HepG2 (cell line): ENCODE data around the gene SZRD1. TPM values are rescaled to one million over a fixed set of nuclear protein-coding genes. Genes with fewer than 3 reads are reported as not detected.

ENCODE experiments used
- ATAC-seq: fragments of 200-7000 bp; cut with Tn5 transposase; 3 replicates; pipeline ENCODE4 v1.9.1; 2020; ENCODE audit warnings: mild to moderate bottlenecking, moderate library complexity
- BruUV-seq: library from RNA; stranded (reverse); fragments of 400-500 nt; replicated peaks from 2 replicates; lab custom pipeline; 2021; lab: Mats Ljungman, UMichigan
- CTCF ChIA-PET: fragments of 300-600 bp; formaldehyde crosslinking; extraction: SDS; loops from one replicate; lab custom pipeline; 2021; ENCODE audit warnings: low total read pairs, inconsistent platforms, low intra/inter-chr PET ratio; lab: Yijun Ruan, JAX
- POLR2A ChIA-PET: fragments of 350-600 bp; sonication (Branson Sonifier 250); formaldehyde crosslinking; loops from one replicate; lab custom pipeline; 2020; ENCODE audit warnings: antibody characterized with exemption, inconsistent platforms; lab: Yijun Ruan, JAX
- DNase-seq: peaks from one replicate; pipeline ENCODE4 v3.0.0-alpha.2; 2015; ENCODE audit warnings: low spot score
- FAIRE-seq: peaks from 3 replicates; lab custom pipeline; 2011; peaks lifted over from hg19 to GRCh38; lab: Jason Lieb, UNC
- H2AFZ ChIP-seq: one replicate; pipeline ENCODE4 v1.6.1; 2011; ENCODE audit warnings: low read length, inconsistent platforms
- H3K27ac ChIP-seq: fragments of 300-600 bp; 3 replicates; pipeline ENCODE4 v1.8.0; 2011; ENCODE audit warnings: mixed run types, mild to moderate bottlenecking, mixed read lengths, low read length, inconsistent platforms; ENCODE audit not compliant: insufficient read depth; ENCODE audit errors: extremely low read length
- H3K27me3 ChIP-seq, 2 experiments: fragments of 200-600 bp in 1 of 2; 2 replicates in 1 of 2; 3 replicates in 1 of 2; pipeline versions ENCODE4 v1.6.0 to v1.8.0; 2011; ENCODE audit warnings: low read length in 2 of 2, mild to moderate bottlenecking in 2 of 2, moderate library complexity in 2 of 2, inconsistent platforms in 1 of 2; ENCODE audit not compliant: insufficient read depth in 2 of 2, control insufficient read depth in 1 of 2
- H3K36me3 ChIP-seq, 2 experiments: fragments of 200-600 bp in 1 of 2; replicated peaks in 1 of 2; 2 replicates in 1 of 2; 3 replicates in 1 of 2; pipeline versions ENCODE4 v1.5.1 to v1.8.0; 2011; ENCODE audit warnings: low read length in 2 of 2, inconsistent platforms in 1 of 2; ENCODE audit not compliant: insufficient read depth in 2 of 2, control insufficient read depth in 1 of 2
- H3K4me1 ChIP-seq: 2 replicates; pipeline ENCODE4 v1.5.1; 2012; ENCODE audit warnings: low read length, inconsistent platforms; ENCODE audit not compliant: insufficient read depth
- H3K4me2 ChIP-seq: 2 replicates; pipeline ENCODE4 v1.6.0; 2011; ENCODE audit warnings: low read depth, low read length, inconsistent platforms
- H3K4me3 ChIP-seq, 3 experiments: fragments of 200-600 bp in 1 of 3; sonication (generic), shearing (Covaris generic) in 1 of 3; replicated peaks in 1 of 3; 2 replicates each; pipeline ENCODE4 v1.5.1; 2011 to 2016; ENCODE audit warnings: low read length in 3 of 3, inconsistent platforms in 2 of 3, low read depth in 2 of 3, mild to moderate bottlenecking in 2 of 3, control low read depth in 1 of 3, mixed read lengths in 1 of 3; ENCODE audit not compliant: insufficient read depth in 1 of 3
- H3K79me2 ChIP-seq: one replicate; pipeline ENCODE4 v1.6.1; 2011; ENCODE audit warnings: low read length, inconsistent platforms; ENCODE audit not compliant: insufficient read depth
- H3K9ac ChIP-seq: 2 replicates; pipeline ENCODE4 v1.6.0; 2011; ENCODE audit warnings: mild to moderate bottlenecking, low read depth, low read length, inconsistent platforms; ENCODE audit not compliant: insufficient read depth
- H3K9me3 ChIP-seq: 2 replicates; pipeline ENCODE4 v1.5.1; 2012; ENCODE audit warnings: mild to moderate bottlenecking, low read length
- H4K20me1 ChIP-seq: 2 replicates; pipeline ENCODE4 v1.6.0; 2011; ENCODE audit warnings: inconsistent platforms, mild to moderate bottlenecking, low read length, moderate library complexity; ENCODE audit not compliant: insufficient read depth
- DZIP1 ChIP-seq: sonication (generic); formaldehyde crosslinking; IDR thresholded peaks from 2 replicates; pipeline ENCODE4 v1.5.0; 2020; ENCODE audit warnings: mild to moderate bottlenecking, missing genetic modification reagents
- FOXA3 ChIP-seq: IDR thresholded peaks from 2 replicates; pipeline ENCODE4 v1.6.1; 2016; ENCODE audit warnings: missing genetic modification reagents, missing compliant biosample characterization
- KIAA2018 ChIP-seq: sonication (generic); formaldehyde crosslinking; IDR thresholded peaks from 2 replicates; pipeline ENCODE4 v1.5.0; 2020; ENCODE audit warnings: mild to moderate bottlenecking, missing genetic modification reagents, borderline replicate concordance
- REST ChIP-seq, 2 experiments: IDR thresholded peaks; 2 replicates each; pipeline ENCODE4 v1.6.1; 2011 to 2012; ENCODE audit warnings: low read length in 2 of 2, borderline replicate concordance in 1 of 2, low read depth in 1 of 2, mild to moderate bottlenecking in 1 of 2, moderate library complexity in 1 of 2
- ZKSCAN8 ChIP-seq: IDR thresholded peaks from 2 replicates; pipeline ENCODE4 v1.6.1; 2016; ENCODE audit warnings: borderline replicate concordance, missing genetic modification reagents, missing compliant biosample characterization
- ZNF10 ChIP-seq: sonication (generic); formaldehyde crosslinking; IDR thresholded peaks from 2 replicates; pipeline ENCODE4 v1.4.0; 2020; ENCODE audit warnings: mild to moderate bottlenecking, low read depth, missing genetic modification reagents, borderline replicate concordance
- ZNF3 ChIP-seq: IDR thresholded peaks from 2 replicates; pipeline ENCODE4 v1.7.0; 2017; ENCODE audit warnings: inconsistent platforms
- ZNF549 ChIP-seq: sonication (generic); formaldehyde crosslinking; IDR thresholded peaks from 2 replicates; pipeline ENCODE4 v1.5.0; 2020; ENCODE audit warnings: missing genetic modification reagents
- WGBS: methylation state at CpG from one replicate; pipeline ENCODE4 v1.1.6; 2017; ENCODE audit warnings: low lambda C conversion rate; 5-methylcytosine and 5-hydroxymethylcytosine counted together
- in situ Hi-C: cut with HindIII; loops from 2 replicates; pipeline ENCODE4 v1.10.0; 2017; ENCODE audit warnings: low pct_unique_long_range_greater_than_20kb; ENCODE audit not compliant: extremely low pct_ligation_motif_present
- intact Hi-C: fragments of 100-400 bp; cut with micrococcal nuclease; formaldehyde crosslinking; loops from one replicate; pipeline ENCODE4 v1.10.0; 2022; ENCODE audit not compliant: unreplicated experiment
- polyA plus RNA-seq, 8 experiments: library from polyadenylated mRNA; depleted of rRNA in 3 of 8; stranded (reverse) in 7 of 8; unstranded in 1 of 8; fragments of >200 nt; fragmentation: Illumina TruSeq in 4 of 8; extraction: Trizol in 4 of 8; gene quantifications; 2 replicates each; pipeline versions ENCODE4 v1.2.1 to v1.2.3, GENCODE V29; 2011 to 2016; ENCODE audit warnings: low read depth in 4 of 8, missing spikeins in 1 of 8, mixed read lengths in 1 of 8; ENCODE audit not compliant: insufficient read depth in 1 of 8
- total RNA-seq, 5 experiments: library from RNA; depleted of rRNA; stranded (reverse); fragments of >200 nt; fragmentation: Illumina TruSeq; extraction: Trizol; gene quantifications; 2 replicates each; pipeline ENCODE4 v1.2.3, GENCODE V29; 2016; ENCODE audit warnings: low read depth in 1 of 5

SZRD1 gene
- total and polyA plus RNA-seq, 2 of the 13 experiments (the other 11 are each of a cell fraction or from before 2014, with no cell fraction given): 28.5 to 41.4 TPM

DNA sequence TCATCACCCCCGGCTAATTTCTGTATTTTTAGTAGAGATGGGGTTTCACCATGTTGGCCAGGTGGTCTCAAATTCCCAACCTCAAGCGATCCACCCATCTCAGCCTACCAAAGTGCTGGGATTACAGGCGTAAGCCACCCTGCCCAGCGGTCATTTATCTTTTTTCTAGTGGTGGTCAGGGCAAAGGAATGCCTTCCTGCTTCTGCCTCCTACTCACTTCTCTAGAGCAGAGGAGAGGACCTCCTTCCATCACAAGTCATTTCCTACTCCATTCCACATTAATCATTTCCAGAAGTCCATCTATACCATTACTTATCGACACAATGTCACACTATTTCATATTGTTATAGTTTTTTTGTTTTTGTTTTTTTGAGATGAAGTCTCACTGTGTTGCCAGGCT, 28.1 kb upstream of the SZRD1 start:
- no peak for DNase-seq
- no peak for FAIRE-seq
- BruUV-seq: no TSS peak
- Histone ChIP-seq H3K79me2 (peaks cover 66% of the 10 kb centered on the region), H4K20me1 (no peaks in the 10 kb centered on the region), H3K9ac (no peak overlapping the region), H3K4me3 (no peak overlapping the region), H3K4me2 (no peak overlapping the region), H3K4me1 (peaks cover 16% of the 10 kb centered on the region), H3K27me3 (no peaks in the 10 kb centered on the region), H3K9me3 (no peaks in the 10 kb centered on the region), H3K27ac (no peak overlapping the region), H3K36me3 (0 out of 5 replicates have a peak, but pooled peaks cover 0 to 3% of the 10 kb centered on the region in 2 experiments), H2AFZ (no peak overlapping the region)
- no peak for ATAC-seq
- intact Hi-C loops: no loop called here
- ChIA-PET CTCF (no interaction called here), POLR2A (no interaction called here)
- WGBS: 98% methylated on average over 5 of the region's 5 CpGs
- in situ Hi-C loops: no loop called here
- TF ChIP-seq ZNF549 (CRISPR knock-in tag): no peak
- no peak for TF ChIP-seq KIAA2018 (CRISPR knock-in tag)
- no peak for TF ChIP-seq FOXA3
- TF ChIP-seq ZKSCAN8 (CRISPR knock-in tag): no peak
- TF ChIP-seq ZNF3 (CRISPR knock-in tag): no peak
- TF ChIP-seq DZIP1 (CRISPR knock-in tag): no peak
- no peak for TF ChIP-seq ZNF10 (CRISPR knock-in tag)
- no peak for TF ChIP-seq REST (IDR thresholded peaks at IDR 0.05; ENCODE audit: borderline replicate concordance in 1 of 2, low read depth in 1 of 2, low read length in 2 of 2)
